Iris pigment epithelial cell (primary cell): Measurements from ENCODE around the gene WSCD2.

Experiments used
- DNase-seq: peaks from one replicate; pipeline ENCODE4 v3.0.0-alpha.2; 2011; ENCODE audit warnings: low read depth

Gene WSCD2

GRCh38 chr12:108129017-108129812, at the start of gene WSCD2:
Gene WSCD2 (plus strand): TSS chr12:108129288. CDS start chr12:108195833, 66,545 bp downstream.
- DNase-seq, result peak; percentile 10

- no peak for DNase-seq
These were observed 49.4 kb upstream of the WSCD2 start for GRCh38 chr12:108079721-108080120.

GRCh38 chr12:108080363-108080762, 48.7 kb upstream of the WSCD2 start:
- DNase-seq, result no peak

- DNase-seq, result no peak
These were observed 46.6 kb upstream of the WSCD2 start for GRCh38 chr12:108082485-108082884.

- no peak for DNase-seq
These were observed 41.2 kb upstream of the WSCD2 start for GRCh38 chr12:108087900-108088299.

- DNase-seq, result no peak
These were observed 38.8 kb upstream of the WSCD2 start for GRCh38 chr12:108090107-108090899.

GRCh38 chr12:108090932-108091678, 38.0 kb upstream of the WSCD2 start:
- DNase-seq, result no peak

GRCh38 chr12:108091679-108092051, 37.4 kb upstream of the WSCD2 start:
- no peak for DNase-seq

- DNase-seq, result no peak
These were observed 35.9 kb upstream of the WSCD2 start for GRCh38 chr12:108093209-108093608.

GRCh38 chr12:108094056-108094649, 34.9 kb upstream of the WSCD2 start:
- DNase-seq, result no peak

- DNase-seq, result no peak
These were observed 31.8 kb upstream of the WSCD2 start for GRCh38 chr12:108097160-108097911.

GRCh38 chr12:108098374-108098773, 30.7 kb upstream of the WSCD2 start:
- DNase-seq, result no peak

- no peak for DNase-seq
These were observed 30.0 kb upstream of the WSCD2 start for GRCh38 chr12:108099073-108099472.

GRCh38 chr12:108099778-108100489, 29.2 kb upstream of the WSCD2 start:
- no peak for DNase-seq

- no peak for DNase-seq
These were observed 27.4 kb upstream of the WSCD2 start for GRCh38 chr12:108101605-108102175.

- DNase-seq, result no peak
These were observed 26.7 kb upstream of the WSCD2 start for GRCh38 chr12:108102363-108102762.

GRCh38 chr12:108103087-108103486, 26.0 kb upstream of the WSCD2 start:
- no peak for DNase-seq

GRCh38 chr12:108103517-108103916, 25.6 kb upstream of the WSCD2 start:
- DNase-seq, result no peak

- no peak for DNase-seq
These were observed 24.4 kb upstream of the WSCD2 start for GRCh38 chr12:108104657-108105056.

- DNase-seq, result no peak
These were observed 22.5 kb upstream of the WSCD2 start for GRCh38 chr12:108106599-108106998.
